Activated naive CD4-positive, alpha-beta T cell treated with anti-CD3 and anti-CD28 coated beads for 36 hours (primary cell): ENCODE measurements around the gene TRIM25. TPM values are rescaled to one million over a fixed set of nuclear protein-coding genes. Genes with fewer than 3 reads are reported as not detected.
A peak's percentile ranks its signal among the peaks of the same experiment; 100 is the strongest.

Experiments used
- CTCF ChIA-PET: fragments of 350-600 bp; sonication (Branson Sonifier 250); formaldehyde crosslinking; loops from one replicate; lab custom pipeline; 2021; ENCODE audit warnings: antibody characterized with exemption; lab: Charles Lee
- DNase-seq: peaks from one replicate; pipeline ENCODE4 v3.0.0-alpha.2; 2020
- H3K27ac Mint-ChIP-seq: one replicate; pipeline ENCODE4 v1.8.0; 2021; ENCODE audit warnings: mild to moderate bottlenecking, mixed read lengths
- H3K27me3 Mint-ChIP-seq: one replicate; pipeline ENCODE4 v1.8.0; 2021; ENCODE audit warnings: low read depth, mixed read lengths
- H3K36me3 Mint-ChIP-seq: one replicate; pipeline ENCODE4 v1.8.0; 2021; ENCODE audit warnings: low read depth, mixed read lengths
- H3K4me1 Mint-ChIP-seq: one replicate; pipeline ENCODE4 v1.8.0; 2021; ENCODE audit warnings: low read depth, mixed read lengths
- H3K4me3 Mint-ChIP-seq: one replicate; pipeline ENCODE4 v1.8.0; 2021; ENCODE audit warnings: mild to moderate bottlenecking, moderate library complexity, mixed read lengths
- H3K9me3 Mint-ChIP-seq: one replicate; pipeline ENCODE4 v1.8.0; 2021; ENCODE audit warnings: mixed read lengths
- intact Hi-C: fragments of 100-400 bp; cut with micrococcal nuclease; formaldehyde crosslinking; loops from one replicate; pipeline ENCODE4 v1.15.1; 2023
- total RNA-seq, 2 experiments: library from RNA; stranded (reverse); gene quantifications; one replicate each; pipeline ENCODE4 v1.2.3, GENCODE V29; 2021

Gene TRIM25
- total RNA-seq, 2 experiments from 2014 or later, result 157 to 161 TPM

- Mint-ChIP-seq H3K36me3 (no peaks in the 10 kb centered on the region), H3K27ac (no peak overlapping the region), H3K27me3 (peaks cover 2% of the 10 kb centered on the region), H3K4me1 (no peaks in the 10 kb centered on the region), H3K9me3 (no peaks in the 10 kb centered on the region), H3K4me3 (no peak overlapping the region)
- intact Hi-C loops, result no loop called here
- CTCF ChIA-PET, result interaction anchor here (0.8 to 1.1 kb wide), 3 partner anchors 8 to 59 kb away, joined by 3 to 5 read pairs (median 4); no protein-coding TSS in a partner anchor
- DNase-seq, result no peak
These were observed 34.6 kb downstream of the TRIM25 start for GRCh38 chr17:56879280-56879679.

- Mint-ChIP-seq H3K27ac (no peak overlapping the region), H3K4me1 (no peaks in the 10 kb centered on the region), H3K27me3 (peaks cover 2% of the 10 kb centered on the region), H3K36me3 (no peaks in the 10 kb centered on the region), H3K9me3 (no peaks in the 10 kb centered on the region), H3K4me3 (no peak overlapping the region)
- CTCF ChIA-PET, result no interaction called here
- intact Hi-C loops, result no loop called here
- DNase-seq, result no peak
These were observed 37.1 kb downstream of the TRIM25 start for GRCh38 chr17:56876766-56877179.

- CTCF ChIA-PET, result interaction anchor here (1.1 kb wide), 1 partner anchor 9 kb away, joined by 5 read pairs; no protein-coding TSS in a partner anchor
- DNase-seq, result peak; percentile 18
- H3K9me3 Mint-ChIP-seq, result no peaks in the 10 kb centered on the region
- H3K27ac Mint-ChIP-seq, result peak overlapping the region; percentile 54
- H3K4me3 Mint-ChIP-seq, result no peak overlapping the region
- H3K36me3 Mint-ChIP-seq, result no peaks in the 10 kb centered on the region
- no peaks in the 10 kb centered on the region for H3K27me3 Mint-ChIP-seq
- H3K4me1 Mint-ChIP-seq, result peaks cover 9% of the 10 kb centered on the region
- intact Hi-C loops, result no loop called here
These were observed 43.7 kb downstream of the TRIM25 start for GRCh38 chr17:56870081-56870651.

- Mint-ChIP-seq H3K4me1 (peaks cover 9% of the 10 kb centered on the region), H3K27me3 (no peaks in the 10 kb centered on the region), H3K4me3 (no peak overlapping the region), H3K9me3 (no peaks in the 10 kb centered on the region), H3K36me3 (no peaks in the 10 kb centered on the region), H3K27ac (no peak overlapping the region)
- intact Hi-C loops, result no loop called here
- no peak for DNase-seq
- CTCF ChIA-PET, result no interaction called here
These were observed 45.1 kb downstream of the TRIM25 start for GRCh38 chr17:56868716-56869115.

- no peak overlapping the region for H3K4me3 Mint-ChIP-seq
- no peaks in the 10 kb centered on the region for H3K9me3 Mint-ChIP-seq
- no peaks in the 10 kb centered on the region for H3K36me3 Mint-ChIP-seq
- CTCF ChIA-PET, result interaction anchor here (0.6 kb wide), 1 partner anchor 32 kb away, joined by 5 read pairs; no protein-coding TSS in a partner anchor
- no peak overlapping the region for H3K27ac Mint-ChIP-seq
- DNase-seq, result no peak
- intact Hi-C loops, result loop anchor here (2.0 kb wide), 1 partner anchor 49 kb away; no protein-coding TSS in a partner anchor
- no peaks in the 10 kb centered on the region for H3K27me3 Mint-ChIP-seq
- peaks cover 9% of the 10 kb centered on the region for H3K4me1 Mint-ChIP-seq
These were observed 45.9 kb downstream of the TRIM25 start for GRCh38 chr17:56867948-56868376.

GRCh38 chr17:56866496-56866895 lies 47.4 kb downstream of the TRIM25 start:
- Mint-ChIP-seq H3K9me3 (no peaks in the 10 kb centered on the region), H3K27me3 (no peaks in the 10 kb centered on the region), H3K36me3 (peaks cover 3% of the 10 kb centered on the region), H3K27ac (no peak overlapping the region), H3K4me3 (no peak overlapping the region), H3K4me1 (peaks cover 9% of the 10 kb centered on the region)
- peak; percentile 15 for DNase-seq
- CTCF ChIA-PET, result no interaction called here
- intact Hi-C loops, result loop anchor here (2.0 kb wide), 1 partner anchor 48 kb away; no protein-coding TSS in a partner anchor

GRCh38 chr17:56866076-56866475 lies 47.8 kb downstream of the TRIM25 start:
- Mint-ChIP-seq H3K27me3 (no peaks in the 10 kb centered on the region), H3K36me3 (peaks cover 3% of the 10 kb centered on the region)

GRCh38 chr17:56863974-56864373 lies 49.9 kb downstream of the TRIM25 start:
- Mint-ChIP-seq H3K27me3 (no peaks in the 10 kb centered on the region), H3K9me3 (no peaks in the 10 kb centered on the region), H3K4me1 (no peaks in the 10 kb centered on the region), H3K27ac (no peak overlapping the region), H3K36me3 (peaks cover 3% of the 10 kb centered on the region), H3K4me3 (no peak overlapping the region)
- CTCF ChIA-PET, result interaction anchor here (0.6 to 1.2 kb wide), 3 partner anchors 22 to 114 kb away, joined by 3 to 4 read pairs (median 3); no protein-coding TSS in a partner anchor
- intact Hi-C loops, result no loop called here
- DNase-seq, result no peak

More at GRCh38 chr17:56866076-56866475, 47.8 kb downstream of the TRIM25 start:
- no peak overlapping the region for H3K27ac Mint-ChIP-seq
- DNase-seq, result no peak
- H3K4me1 Mint-ChIP-seq, result peaks cover 9% of the 10 kb centered on the region
- intact Hi-C loops, result loop anchor here (2.0 kb wide), 1 partner anchor 47 kb away; no protein-coding TSS in a partner anchor
- H3K4me3 Mint-ChIP-seq, result no peak overlapping the region
- CTCF ChIA-PET, result interaction anchor here (1.2 kb wide), 1 partner anchor 73 kb away, joined by 3 read pairs; no protein-coding TSS in a partner anchor
- no peaks in the 10 kb centered on the region for H3K9me3 Mint-ChIP-seq

GRCh38 chr17:56861899-56862298 lies 52.0 kb downstream of the TRIM25 start:
- H3K4me1 Mint-ChIP-seq, result no peaks in the 10 kb centered on the region
- CTCF ChIA-PET, result interaction anchor here (1.6 kb wide), 1 partner anchor 42 kb away, joined by 3 read pairs; no protein-coding TSS in a partner anchor
- intact Hi-C loops, result no loop called here

GRCh38 chr17:56851008-56851407 lies 62.8 kb downstream of the TRIM25 start:
- Mint-ChIP-seq H3K4me1 (no peaks in the 10 kb centered on the region), H3K27ac (no peak overlapping the region), H3K27me3 (no peaks in the 10 kb centered on the region), H3K36me3 (peaks cover 32% of the 10 kb centered on the region), H3K4me3 (no peak overlapping the region), H3K9me3 (no peaks in the 10 kb centered on the region)
- DNase-seq, result no peak
- CTCF ChIA-PET, result interaction anchor here (0.6 to 1.3 kb wide), 2 partner anchors 55 to 88 kb away, joined by 4 to 5 read pairs; no protein-coding TSS in a partner anchor
- intact Hi-C loops, result no loop called here

More at GRCh38 chr17:56861899-56862298, 52.0 kb downstream of the TRIM25 start:
- no peaks in the 10 kb centered on the region for H3K27me3 Mint-ChIP-seq
- H3K4me3 Mint-ChIP-seq, result no peak overlapping the region
- peaks cover 6% of the 10 kb centered on the region for H3K36me3 Mint-ChIP-seq
- no peak overlapping the region for H3K27ac Mint-ChIP-seq
- no peaks in the 10 kb centered on the region for H3K9me3 Mint-ChIP-seq
- no peak for DNase-seq

- Mint-ChIP-seq H3K9me3 (no peaks in the 10 kb centered on the region), H3K4me3 (no peak overlapping the region), H3K4me1 (no peaks in the 10 kb centered on the region), H3K27me3 (no peaks in the 10 kb centered on the region), H3K27ac (no peak overlapping the region), H3K36me3 (peaks cover 30% of the 10 kb centered on the region)
- intact Hi-C loops, result no loop called here
- CTCF ChIA-PET, result interaction anchor here (0.6 to 1.6 kb wide), 3 partner anchors 31 to 89 kb away, joined by 4 to 5 read pairs (median 4); no protein-coding TSS in a partner anchor
- no peak for DNase-seq
These were observed 63.3 kb downstream of the TRIM25 start for GRCh38 chr17:56850591-56850990.

- Mint-ChIP-seq H3K27me3 (no peaks in the 10 kb centered on the region), H3K27ac (no peak overlapping the region), H3K9me3 (no peaks in the 10 kb centered on the region), H3K4me3 (no peak overlapping the region), H3K4me1 (no peaks in the 10 kb centered on the region), H3K36me3 (peaks cover 27% of the 10 kb centered on the region)
- intact Hi-C loops, result no loop called here
- no peak for DNase-seq
- CTCF ChIA-PET, result interaction anchor here (0.5 to 1.6 kb wide), 2 partner anchors 29 to 247 kb away, joined by 4 read pairs; no protein-coding TSS in a partner anchor
These were observed 64.7 kb downstream of the TRIM25 start for GRCh38 chr17:56849131-56849530.
